HL-60 (cell line): Measurements from ENCODE around the gene VPS26C.

Experiments used
- DNase-seq, 2 experiments: peaks; one replicate each; pipeline ENCODE4 v3.0.0-alpha.2; 2010 to 2020; ENCODE audit warnings: low read depth in 1 of 2, low spot score in 1 of 2
- H3K27ac ChIP-seq: fragments of 250-450 bp; sonication (Bioruptor Pico); replicated peaks from 2 replicates; pipeline ENCODE4 v1.5.1; 2020; ENCODE audit warnings: mild to moderate bottlenecking, moderate library complexity
- H3K27me3 ChIP-seq: fragments of 250-450 bp; sonication (Bioruptor Pico); 2 replicates; pipeline ENCODE4 v1.5.1; 2021; ENCODE audit warnings: mild to moderate bottlenecking, moderate library complexity; ENCODE audit not compliant: insufficient read depth, poor library complexity, severe bottlenecking
- H3K4me3 ChIP-seq: replicated peaks from 2 replicates; pipeline ENCODE4 v1.5.1; 2011; ENCODE audit warnings: mild to moderate bottlenecking, control low read depth, low read length; ENCODE audit not compliant: insufficient read depth
- GABPA ChIP-seq: IDR thresholded peaks from 2 replicates; pipeline ENCODE4 v1.6.1; 2012; ENCODE audit warnings: low read depth
- POLR2AphosphoS5 ChIP-seq: IDR thresholded peaks from 2 replicates; pipeline ENCODE4 v1.6.1; 2012; ENCODE audit warnings: low read depth
- SPI1 ChIP-seq: IDR thresholded peaks from 2 replicates; pipeline ENCODE4 v1.6.1; 2012; ENCODE audit warnings: low read depth, mild to moderate bottlenecking, borderline replicate concordance
- TF ChIP-seq, protein P1 (sequence below): IDR thresholded peaks from 2 replicates; pipeline ENCODE4 v1.6.1; 2012; ENCODE audit warnings: low read depth; ENCODE audit not compliant: insufficient replicate concordance
- TF ChIP-seq, protein P2 (sequence below): IDR thresholded peaks from one replicate; pipeline ENCODE4 v1.5.1; 2011; ENCODE audit warnings: low read length, control low read depth, inconsistent platforms; ENCODE audit not compliant: insufficient read depth

VPS26C gene

DNA sequence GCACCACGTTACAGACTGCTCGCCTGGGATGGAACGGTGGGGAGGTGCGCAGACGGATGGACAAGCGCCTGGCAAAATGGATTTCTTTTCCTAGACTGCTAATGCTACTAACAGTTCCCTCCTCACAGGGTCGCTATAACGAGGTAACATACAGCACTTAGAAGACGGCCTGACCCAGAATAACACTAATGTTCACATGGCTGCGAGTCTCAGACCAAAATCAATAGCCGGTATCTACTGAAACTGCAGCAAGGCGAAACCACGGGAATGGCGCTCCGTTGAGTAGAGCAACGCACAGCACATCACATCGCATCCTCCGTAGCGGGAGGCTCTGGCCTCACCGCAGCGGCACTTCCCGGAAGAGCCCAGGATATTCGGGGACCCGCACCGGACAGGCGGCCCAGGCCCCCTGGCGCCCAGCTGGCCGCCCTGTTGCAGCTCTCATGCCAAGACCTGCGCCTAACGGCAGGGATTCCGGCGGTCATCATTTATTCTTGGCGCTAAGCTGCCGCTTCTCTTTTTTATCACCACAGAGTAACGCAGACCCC is 46.6 kb downstream of the VPS26C start:
- Histone ChIP-seq H3K27me3 (no peaks in the 10 kb centered on the region), H3K27ac (peak overlapping the region; percentile 65), H3K4me3 (peak overlapping the region; percentile 77)
- peak in 1 of 2 experiments; percentile 47 for DNase-seq
- no peak for TF ChIP-seq SPI1
- no peak for TF ChIP-seq POLR2AphosphoS5
- TF ChIP-seq, protein P1, sequence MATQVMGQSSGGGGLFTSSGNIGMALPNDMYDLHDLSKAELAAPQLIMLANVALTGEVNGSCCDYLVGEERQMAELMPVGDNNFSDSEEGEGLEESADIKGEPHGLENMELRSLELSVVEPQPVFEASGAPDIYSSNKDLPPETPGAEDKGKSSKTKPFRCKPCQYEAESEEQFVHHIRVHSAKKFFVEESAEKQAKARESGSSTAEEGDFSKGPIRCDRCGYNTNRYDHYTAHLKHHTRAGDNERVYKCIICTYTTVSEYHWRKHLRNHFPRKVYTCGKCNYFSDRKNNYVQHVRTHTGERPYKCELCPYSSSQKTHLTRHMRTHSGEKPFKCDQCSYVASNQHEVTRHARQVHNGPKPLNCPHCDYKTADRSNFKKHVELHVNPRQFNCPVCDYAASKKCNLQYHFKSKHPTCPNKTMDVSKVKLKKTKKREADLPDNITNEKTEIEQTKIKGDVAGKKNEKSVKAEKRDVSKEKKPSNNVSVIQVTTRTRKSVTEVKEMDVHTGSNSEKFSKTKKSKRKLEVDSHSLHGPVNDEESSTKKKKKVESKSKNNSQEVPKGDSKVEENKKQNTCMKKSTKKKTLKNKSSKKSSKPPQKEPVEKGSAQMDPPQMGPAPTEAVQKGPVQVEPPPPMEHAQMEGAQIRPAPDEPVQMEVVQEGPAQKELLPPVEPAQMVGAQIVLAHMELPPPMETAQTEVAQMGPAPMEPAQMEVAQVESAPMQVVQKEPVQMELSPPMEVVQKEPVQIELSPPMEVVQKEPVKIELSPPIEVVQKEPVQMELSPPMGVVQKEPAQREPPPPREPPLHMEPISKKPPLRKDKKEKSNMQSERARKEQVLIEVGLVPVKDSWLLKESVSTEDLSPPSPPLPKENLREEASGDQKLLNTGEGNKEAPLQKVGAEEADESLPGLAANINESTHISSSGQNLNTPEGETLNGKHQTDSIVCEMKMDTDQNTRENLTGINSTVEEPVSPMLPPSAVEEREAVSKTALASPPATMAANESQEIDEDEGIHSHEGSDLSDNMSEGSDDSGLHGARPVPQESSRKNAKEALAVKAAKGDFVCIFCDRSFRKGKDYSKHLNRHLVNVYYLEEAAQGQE = no peak
- TF ChIP-seq GABPA = no peak
- TF ChIP-seq, protein P2, sequence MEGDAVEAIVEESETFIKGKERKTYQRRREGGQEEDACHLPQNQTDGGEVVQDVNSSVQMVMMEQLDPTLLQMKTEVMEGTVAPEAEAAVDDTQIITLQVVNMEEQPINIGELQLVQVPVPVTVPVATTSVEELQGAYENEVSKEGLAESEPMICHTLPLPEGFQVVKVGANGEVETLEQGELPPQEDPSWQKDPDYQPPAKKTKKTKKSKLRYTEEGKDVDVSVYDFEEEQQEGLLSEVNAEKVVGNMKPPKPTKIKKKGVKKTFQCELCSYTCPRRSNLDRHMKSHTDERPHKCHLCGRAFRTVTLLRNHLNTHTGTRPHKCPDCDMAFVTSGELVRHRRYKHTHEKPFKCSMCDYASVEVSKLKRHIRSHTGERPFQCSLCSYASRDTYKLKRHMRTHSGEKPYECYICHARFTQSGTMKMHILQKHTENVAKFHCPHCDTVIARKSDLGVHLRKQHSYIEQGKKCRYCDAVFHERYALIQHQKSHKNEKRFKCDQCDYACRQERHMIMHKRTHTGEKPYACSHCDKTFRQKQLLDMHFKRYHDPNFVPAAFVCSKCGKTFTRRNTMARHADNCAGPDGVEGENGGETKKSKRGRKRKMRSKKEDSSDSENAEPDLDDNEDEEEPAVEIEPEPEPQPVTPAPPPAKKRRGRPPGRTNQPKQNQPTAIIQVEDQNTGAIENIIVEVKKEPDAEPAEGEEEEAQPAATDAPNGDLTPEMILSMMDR = no peak

DNA sequence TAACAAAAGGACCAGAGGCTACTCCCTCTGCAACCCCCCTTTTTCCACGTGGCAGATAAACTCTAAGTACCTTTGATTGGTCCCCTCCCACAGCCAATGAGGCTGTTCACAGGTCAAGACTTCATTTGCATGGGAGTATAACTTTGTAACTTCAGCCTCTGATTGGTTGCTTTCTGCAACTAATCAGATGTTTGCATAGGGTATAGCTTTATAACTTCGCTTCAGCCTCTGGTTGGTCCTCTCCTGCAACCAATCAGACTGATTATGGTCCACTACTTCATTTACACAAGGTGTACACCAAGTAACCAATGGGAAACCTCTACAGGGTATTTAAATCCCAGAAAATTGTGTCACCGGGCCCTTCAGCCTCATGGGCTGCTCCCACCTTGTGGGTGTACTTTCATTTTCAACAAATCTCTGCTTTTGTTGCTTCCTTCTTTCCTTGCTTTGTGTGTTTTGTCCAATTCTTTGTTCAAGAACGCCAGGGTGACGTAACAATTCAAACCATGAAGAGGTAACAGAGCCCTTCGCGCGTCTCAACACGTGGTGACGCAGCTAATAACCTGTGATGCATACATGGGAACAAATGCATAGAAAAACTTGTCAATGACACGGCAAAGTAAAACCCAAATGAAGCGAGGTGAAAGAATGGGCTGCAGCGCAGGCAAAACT is 47.2 kb downstream of the VPS26C start:
- Histone ChIP-seq H3K27ac (no peak overlapping the region; the same call in 1 of the 2 replicates), H3K27me3 (no peaks in the 10 kb centered on the region), H3K4me3 (peak overlapping the region; percentile 77)
- DNase-seq = peak in 1 of 2 experiments; percentile 23
- TF ChIP-seq POLR2AphosphoS5 = no peak; the same call in 1 of the 2 replicates

DNA sequence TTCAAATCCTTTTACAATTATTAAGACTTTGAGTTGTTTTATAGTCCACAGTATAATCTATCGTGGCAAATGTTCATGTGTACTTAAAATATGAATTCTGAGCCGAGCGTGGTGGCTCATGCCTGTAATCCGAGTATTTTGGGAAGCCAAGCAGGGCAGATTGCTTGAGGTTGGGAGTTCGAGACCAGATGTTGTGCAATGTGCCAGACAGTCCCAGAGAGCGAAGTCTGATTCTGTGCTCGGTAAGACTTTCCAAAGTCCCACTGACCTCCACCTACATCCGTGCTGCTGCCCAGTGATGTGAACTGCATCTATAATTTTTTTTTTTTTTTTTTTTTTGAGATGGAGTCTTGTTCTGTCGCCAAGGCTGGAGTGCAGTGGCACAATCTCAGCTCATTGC is 52.2 kb downstream of the VPS26C start:
- TF ChIP-seq, protein P2 = no peak
- TF ChIP-seq, protein P1 = no peak
- TF ChIP-seq POLR2AphosphoS5 (no peak), SPI1 (no peak), GABPA (no peak)
- DNase-seq = no peak
- H3K27me3 ChIP-seq = no peaks in the 10 kb centered on the region

DNA sequence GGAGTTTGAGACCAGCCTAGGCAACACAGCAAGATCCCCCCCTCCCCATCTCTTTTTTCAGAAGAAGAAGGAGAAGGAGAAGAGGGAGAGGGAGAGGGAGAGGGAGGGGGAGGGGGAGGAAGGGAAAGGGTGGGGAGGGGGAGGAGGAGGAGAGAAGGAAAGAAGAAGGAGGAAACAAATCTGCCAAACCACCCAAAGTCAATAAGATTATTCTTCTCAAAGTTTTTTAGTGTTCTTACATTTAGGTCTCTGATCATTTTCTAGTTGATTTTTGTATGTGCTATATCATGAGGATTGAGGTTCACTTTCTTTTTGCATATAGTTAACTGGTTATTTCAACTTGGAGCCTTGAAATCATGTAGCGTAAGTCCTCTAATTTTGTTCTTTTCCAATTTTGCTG is 56.3 kb downstream of the VPS26C start:
- TF ChIP-seq GABPA (no peak), SPI1 (no peak), POLR2AphosphoS5 (no peak)
- TF ChIP-seq, protein P2 = no peak
- TF ChIP-seq, protein P1 = no peak
- H3K27ac ChIP-seq = peak overlapping the region; percentile 44; the same call in 1 of the 2 replicates

More for the DNA sequence above, 52.2 kb downstream of the VPS26C start:
- H3K27ac ChIP-seq = no peak overlapping the region
- H3K4me3 ChIP-seq = no peak overlapping the region

More for the DNA sequence above, 56.3 kb downstream of the VPS26C start:
- H3K27me3 ChIP-seq = no peaks in the 10 kb centered on the region
- no peak for DNase-seq
- H3K4me3 ChIP-seq = no peak overlapping the region
